SK-N-MC (cell line): ENCODE data around the gene NEK8.

ENCODE experiments used
- DNase-seq: peaks from one replicate; pipeline ENCODE4 v3.0.0-alpha.2; 2011; ENCODE audit warnings: low read depth, low spot score
- H3K27ac ChIP-seq: fragments of 200-600 bp; sonication (generic); 2 replicates; pipeline ENCODE4 v1.5.1; 2016; ENCODE audit warnings: mixed run types
- H3K36me3 ChIP-seq: fragments of 200-600 bp; sonication (generic); 2 replicates; pipeline ENCODE4 v1.6.1; 2017; ENCODE audit warnings: antibody characterized with exemption, low read length, mixed read lengths; ENCODE audit not compliant: insufficient read depth
- H3K4me3 ChIP-seq: fragments of 200-600 bp; sonication (generic); 2 replicates; pipeline ENCODE4 v1.5.1; 2016
- H3K9ac ChIP-seq: fragments of 200-600 bp; sonication (generic); 2 replicates; pipeline ENCODE4 v1.8.0; 2017; ENCODE audit warnings: mixed run types, mixed read lengths; ENCODE audit not compliant: insufficient read length
- H3K9me3 ChIP-seq: fragments of 200-600 bp; sonication (generic); 2 replicates; pipeline ENCODE4 v1.6.1; 2017; ENCODE audit warnings: low read depth, mild to moderate bottlenecking, antibody characterized with exemption, low read length, moderate library complexity, mixed read lengths
- EZH2 ChIP-seq: fragments of 200-600 bp; sonication (generic); IDR thresholded peaks from one replicate; pipeline ENCODE4 v1.6.1; 2017; ENCODE audit warnings: antibody characterized with exemption
- FOXP2 ChIP-seq: optimal IDR thresholded peaks from 2 replicates; pipeline ENCODE3; 2011; ENCODE audit warnings: mild to moderate bottlenecking, moderate library complexity; ENCODE audit not compliant: insufficient read depth; ENCODE audit errors: extremely low read length, control extremely low read depth
- POLR2AphosphoS5 ChIP-seq: IDR thresholded peaks from 2 replicates; pipeline ENCODE4 v1.6.1; 2012; ENCODE audit warnings: mild to moderate bottlenecking, low read depth, low read length, borderline replicate concordance

NEK8 gene

DNA sequence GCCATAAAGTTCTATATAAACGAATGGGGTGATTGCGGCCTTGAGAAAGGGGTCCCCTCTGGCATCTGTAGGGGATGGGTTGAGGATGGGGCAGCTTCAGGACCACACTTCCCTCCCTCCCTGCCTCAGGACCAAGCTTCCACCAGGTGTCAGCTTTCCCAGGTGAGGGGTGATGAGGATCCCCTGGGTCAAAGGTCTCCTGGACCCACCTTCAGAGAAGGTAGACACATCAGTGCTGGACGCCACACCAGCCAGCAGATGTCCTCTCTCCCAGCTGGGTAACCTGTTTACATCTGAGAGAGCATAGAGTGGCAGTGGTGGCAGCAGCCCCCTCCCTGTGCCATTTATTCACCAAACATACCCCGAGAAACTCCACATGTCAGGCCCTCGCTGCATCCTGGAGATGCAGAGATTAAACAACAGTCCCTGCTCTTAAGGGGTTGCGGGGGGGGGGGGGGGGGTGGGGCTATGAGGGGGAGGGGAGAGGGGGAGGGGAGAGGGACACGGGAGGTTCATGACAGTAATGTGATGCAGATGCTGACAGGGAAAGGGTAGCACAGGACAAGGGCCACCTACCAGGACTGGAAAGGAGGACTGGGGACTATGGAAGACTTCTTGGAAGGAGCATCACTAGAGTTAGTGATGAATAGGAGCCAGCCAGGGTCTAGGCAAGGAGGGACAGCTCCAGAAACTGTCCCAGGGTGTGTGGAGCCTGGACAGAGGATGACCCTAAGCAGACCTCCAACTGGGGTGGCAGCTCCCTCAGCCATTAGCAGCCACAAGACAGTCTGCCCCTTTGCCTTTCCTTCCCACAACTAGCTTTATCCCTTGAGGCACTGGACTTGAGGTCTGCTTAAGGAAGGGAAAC is 21.9 kb upstream of the NEK8 start:
- Histone ChIP-seq H3K4me3 (no peak overlapping the region), H3K9me3 (no peaks in the 10 kb centered on the region), H3K27ac (no peak overlapping the region), H3K9ac (no peak overlapping the region), H3K36me3 (peaks cover 10% of the 10 kb centered on the region; the same call in 1 of the 2 replicates)
- DNase-seq = no peak
- TF ChIP-seq POLR2AphosphoS5 (no peak), EZH2 (no peak), FOXP2 (no peak)

DNA sequence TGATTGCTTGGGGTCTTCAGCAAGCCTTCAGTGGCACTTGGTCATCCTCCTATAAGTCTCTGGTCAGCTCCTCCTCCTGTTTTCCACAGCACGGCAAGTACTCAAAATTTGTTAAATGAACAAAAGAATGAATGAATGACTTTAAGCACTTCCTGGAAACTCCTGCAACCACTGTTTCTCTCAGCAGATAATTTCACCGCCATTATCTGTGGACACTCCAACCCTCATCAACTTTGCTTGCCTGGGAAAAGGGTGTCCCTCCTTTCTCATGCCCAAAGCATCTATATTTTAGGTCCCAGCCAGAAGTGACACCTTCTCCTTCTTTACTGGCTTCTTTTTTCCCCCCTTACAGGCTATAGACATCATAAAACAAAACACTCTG is 21.3 kb upstream of the NEK8 start:
- Histone ChIP-seq H3K9ac (no peak overlapping the region), H3K27ac (peak overlapping the region; percentile 31; the same call in 1 of the 2 replicates), H3K36me3 (peaks cover 4% of the 10 kb centered on the region; the same call in 1 of the 2 replicates)

DNA sequence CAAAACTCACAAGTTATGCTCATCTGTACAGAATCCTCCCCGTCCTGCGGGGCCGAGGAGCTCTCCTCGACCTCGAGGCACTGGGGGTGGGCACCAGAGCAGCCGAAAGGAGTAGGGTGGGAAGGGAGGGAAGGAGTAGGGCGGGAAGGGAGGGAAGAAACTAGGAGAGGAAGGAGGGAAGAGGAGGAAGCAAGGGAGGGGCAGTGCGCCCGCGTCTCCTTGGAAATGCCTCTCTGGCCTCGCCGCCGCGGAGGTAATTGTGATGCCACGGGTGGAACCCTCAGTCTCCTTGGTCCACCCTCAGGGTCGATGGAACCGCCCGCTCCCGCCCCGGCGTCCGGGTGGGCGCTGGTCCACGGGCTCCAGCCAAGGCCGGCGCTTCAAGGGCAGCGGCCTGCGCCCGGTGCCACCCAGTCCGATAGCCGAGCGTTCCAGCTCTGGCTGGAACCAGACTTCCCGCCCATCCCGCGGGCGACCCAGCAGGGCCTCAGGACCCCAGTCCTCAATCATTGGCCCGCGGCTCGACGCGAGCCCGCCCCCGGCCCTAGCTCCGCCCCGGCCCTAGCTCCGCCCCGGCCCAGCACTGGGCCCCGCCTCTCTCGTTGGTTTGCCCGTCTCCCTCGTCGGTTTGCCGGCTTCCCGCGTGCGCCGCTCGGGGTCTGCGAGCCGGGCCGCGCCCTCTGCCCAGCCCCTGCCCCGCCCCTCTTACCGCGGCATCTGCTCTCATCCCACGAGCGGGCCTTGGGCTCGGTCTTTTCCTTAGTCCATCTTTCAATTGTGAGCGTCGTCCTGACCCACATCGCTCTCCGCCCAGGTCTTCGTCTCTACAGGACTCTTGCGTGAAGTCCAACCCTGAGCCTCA is 17.5 kb upstream of the NEK8 start:
- H3K27ac ChIP-seq = peak overlapping the region; percentile 74; the same call in 1 of the 2 replicates
- TF ChIP-seq POLR2AphosphoS5 (peak; percentile 83), FOXP2 (no peak), EZH2 (no peak)
- H3K9ac ChIP-seq = peak overlapping the region; percentile 73
- DNase-seq = no peak
- H3K9me3 ChIP-seq = no peaks in the 10 kb centered on the region
- H3K4me3 ChIP-seq = peak overlapping the region; percentile 81
- H3K36me3 ChIP-seq = peaks cover 28% of the 10 kb centered on the region; the same call in 1 of the 2 replicates

More for the DNA sequence above, 21.3 kb upstream of the NEK8 start:
- TF ChIP-seq FOXP2 = no peak
- no peak for TF ChIP-seq POLR2AphosphoS5
- TF ChIP-seq EZH2 = no peak
- DNase-seq = no peak
- Histone ChIP-seq H3K9me3 (no peaks in the 10 kb centered on the region), H3K4me3 (no peak overlapping the region)

DNA sequence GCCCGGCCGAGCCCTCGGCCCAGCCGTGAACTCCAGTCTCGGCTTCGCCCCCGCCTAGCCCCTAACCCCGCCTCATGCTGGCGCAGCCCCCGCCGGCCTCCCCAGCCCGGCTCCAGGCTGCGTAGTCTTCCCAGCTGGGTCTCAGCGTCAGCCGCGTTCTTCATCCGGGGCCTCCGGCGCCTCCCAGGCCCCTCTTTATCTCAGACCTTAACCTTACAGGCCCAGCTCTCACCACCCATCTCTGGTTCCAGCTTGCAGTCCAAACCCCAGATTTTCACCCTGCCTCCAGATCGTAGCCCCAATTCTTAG is 16.9 kb upstream of the NEK8 start, which contains the start of gene PROCA1:
Gene PROCA1 (minus strand): TSS at position 166 of the 309 bp plus-strand sequence. CDS start 228 bp downstream, outside the sequence.
- DNase-seq = no peak
- peak within 1 kb of the TSS; percentile 81 for H3K4me3 ChIP-seq
- H3K9ac ChIP-seq = peak within 1 kb of the TSS; percentile 73
- H3K9me3 ChIP-seq = no peaks in the 10 kb centered on the region
- peaks cover 28% of the 10 kb centered on the region; the same call in 1 of the 2 replicates for H3K36me3 ChIP-seq
- H3K27ac ChIP-seq = peak within 1 kb of the TSS; percentile 74
- TF ChIP-seq EZH2 = no peak
- TF ChIP-seq FOXP2 = no peak
- TF ChIP-seq POLR2AphosphoS5 = no peak

DNA sequence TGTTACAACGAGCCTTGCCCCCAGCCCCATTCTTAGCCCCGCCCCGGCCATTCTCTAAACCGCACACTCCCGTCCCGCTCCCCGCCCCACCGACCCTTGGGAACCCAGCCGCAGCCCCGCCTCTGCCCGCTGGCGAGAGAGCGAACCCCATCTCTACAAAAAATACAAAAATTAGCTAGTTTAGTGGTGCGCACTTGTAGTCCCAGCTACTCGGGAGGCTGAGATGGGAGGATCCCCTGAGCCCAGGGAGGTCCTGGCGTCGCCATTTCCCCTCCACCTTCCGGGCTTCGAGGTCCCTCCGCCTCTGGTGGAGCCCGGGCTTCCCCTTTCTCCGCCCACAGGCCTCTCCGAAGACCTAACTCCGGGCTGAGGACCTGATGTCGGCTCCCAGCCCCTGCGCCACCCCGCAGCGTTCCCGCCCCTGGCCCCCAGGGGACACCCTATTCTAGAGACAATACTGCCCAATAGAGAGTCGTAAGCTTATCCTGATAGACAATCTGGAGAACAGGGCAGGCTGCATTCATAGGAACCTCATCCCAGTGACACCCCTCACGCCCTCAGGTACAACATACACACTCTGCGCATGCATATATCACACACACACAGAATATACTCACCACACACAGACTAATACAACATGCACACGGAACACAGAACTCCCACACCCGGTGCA is 16.4 kb upstream of the NEK8 start:
- Histone ChIP-seq H3K9ac (no peak overlapping the region), H3K36me3 (peaks cover 28% of the 10 kb centered on the region; the same call in 1 of the 2 replicates), H3K9me3 (no peaks in the 10 kb centered on the region), H3K27ac (peak overlapping the region; percentile 50), H3K4me3 (no peak overlapping the region)
- DNase-seq = no peak
- TF ChIP-seq FOXP2 = no peak
- no peak for TF ChIP-seq EZH2
- no peak for TF ChIP-seq POLR2AphosphoS5

DNA sequence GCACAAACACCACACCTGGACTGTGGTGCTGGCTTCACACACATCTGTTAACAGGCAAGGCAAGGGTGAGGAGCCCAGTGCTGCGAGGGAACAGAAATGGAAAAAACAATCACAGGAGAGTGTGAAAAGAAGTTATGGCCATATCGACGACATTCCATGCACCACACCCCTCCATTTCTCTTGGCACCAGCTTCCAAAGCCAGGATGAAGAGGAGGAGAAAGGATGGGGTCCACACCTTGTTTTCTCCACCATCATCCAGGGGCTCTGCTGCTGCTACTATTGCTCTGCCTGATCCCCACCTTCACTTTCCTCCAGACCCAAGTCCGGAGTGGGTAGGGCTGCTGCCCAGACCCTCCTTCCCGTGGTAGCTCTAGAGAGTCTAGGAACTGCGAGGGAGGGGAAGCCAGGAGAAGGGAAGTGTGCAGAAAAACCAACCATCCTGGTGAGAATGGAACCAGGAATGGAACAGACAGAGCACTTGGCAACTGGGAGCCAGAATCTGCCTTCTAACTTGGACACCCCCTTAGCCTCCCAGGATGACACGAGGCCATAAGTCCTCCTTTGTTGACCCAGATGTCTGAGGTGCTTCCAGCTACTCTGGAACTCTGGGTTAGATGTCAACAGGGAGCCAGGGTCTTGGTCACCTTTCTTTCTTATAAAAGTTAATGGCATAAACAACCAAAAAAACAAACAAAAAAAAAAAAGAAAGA is 15.7 kb upstream of the NEK8 start:
- H3K27ac ChIP-seq = peak overlapping the region; percentile 50
- no peak overlapping the region for H3K9ac ChIP-seq
- H3K4me3 ChIP-seq = no peak overlapping the region
- TF ChIP-seq FOXP2 (no peak), EZH2 (no peak), POLR2AphosphoS5 (no peak)
- DNase-seq = no peak
- peaks cover 28% of the 10 kb centered on the region; the same call in 1 of the 2 replicates for H3K36me3 ChIP-seq
- H3K9me3 ChIP-seq = no peaks in the 10 kb centered on the region

DNA sequence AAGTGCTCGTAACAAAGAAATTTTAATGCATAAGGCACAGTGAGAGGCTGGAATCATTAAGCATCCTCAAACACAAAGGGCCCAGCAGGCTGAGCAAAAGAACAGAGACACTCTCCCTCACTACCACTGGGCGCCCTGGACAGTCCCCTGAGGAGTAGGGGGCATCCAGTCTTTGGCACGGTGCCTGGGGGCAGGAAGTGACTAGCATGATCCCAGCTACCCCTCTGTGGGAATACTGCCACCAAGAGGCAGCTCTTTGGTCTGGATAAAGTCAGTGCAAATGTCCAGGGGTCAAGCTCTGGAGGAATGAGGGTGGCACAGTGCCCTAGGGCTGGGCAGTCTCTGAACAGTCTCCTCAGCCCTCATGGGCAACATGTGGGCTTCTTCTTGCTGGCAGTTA is 14.3 kb upstream of the NEK8 start:
- Histone ChIP-seq H3K9ac (no peak overlapping the region), H3K4me3 (no peak overlapping the region)

More for the DNA sequence above, 14.3 kb upstream of the NEK8 start:
- Histone ChIP-seq H3K36me3 (peaks cover 28% of the 10 kb centered on the region; the same call in 1 of the 2 replicates), H3K27ac (no peak overlapping the region), H3K9me3 (no peaks in the 10 kb centered on the region)
- DNase-seq = no peak
- TF ChIP-seq FOXP2 (no peak), EZH2 (no peak)
